HCT116 (cell line): ENCODE measurements around the gene PLXDC1. TPM values are rescaled to one million over a fixed set of nuclear protein-coding genes. Genes with fewer than 3 reads are reported as not detected.

ENCODE experiments used
- ATAC-seq: fragments of 200-7000 bp; cut with Tn5 transposase; 2 replicates; pipeline ENCODE4 v1.9.1; 2020; ENCODE audit warnings: mild to moderate bottlenecking, moderate library complexity
- BruUV-seq: library from RNA; stranded (reverse); fragments of 400-500 nt; replicated peaks from 2 replicates; lab custom pipeline; 2021; lab: Mats Ljungman, UMichigan
- CTCF ChIA-PET: fragments of 300-600 bp; sonication (Branson Sonifier 250); formaldehyde crosslinking; loops from one replicate; lab custom pipeline; 2021; ENCODE audit warnings: antibody characterized with exemption; lab: Charles Lee
- POLR2A ChIA-PET: fragments of 300-600, 350-600 bp; sonication (Branson Sonifier 250); formaldehyde crosslinking; loops from one replicate; lab custom pipeline; 2021; ENCODE audit warnings: antibody characterized with exemption; lab: Charles Lee
- RAD21 ChIA-PET, 2 experiments: fragments of 300-600 bp; sonication (Branson Sonifier 250); formaldehyde crosslinking; loops; one replicate each; lab custom pipeline; 2023; ENCODE audit warnings: low total read pairs in 2 of 2; ENCODE audit not compliant: uncharacterized antibody in 2 of 2, unreplicated experiment in 2 of 2, low non-redundant PET in 1 of 2; lab: Charles Lee
- DNase-seq: peaks from one replicate; pipeline ENCODE4 v3.0.0-alpha.2; 2010; ENCODE audit warnings: low read depth, low spot score
- H2AFZ ChIP-seq: fragments of 200-600 bp; shearing (Covaris generic), sonication (generic); 2 replicates; pipeline ENCODE4 v1.6.1; 2017; ENCODE audit warnings: low read depth, mixed run types, mixed read lengths, antibody characterized with exemption, low read length; ENCODE audit not compliant: poor library complexity, severe bottlenecking
- H3K27ac ChIP-seq: 2 replicates; pipeline ENCODE4 v1.5.1; 2012; ENCODE audit warnings: low read depth, low read length
- H3K27me3 ChIP-seq: fragments of 200-600 bp; sonication (generic); 2 replicates; pipeline ENCODE4 v1.6.1; 2016; ENCODE audit warnings: mixed run types, low read length, mixed read lengths; ENCODE audit not compliant: insufficient read depth
- H3K36me3 ChIP-seq, 2 experiments: fragments of 200-500 bp in 1 of 2; fragments of 200-600 bp in 1 of 2; sonication (Bioruptor generic) in 1 of 2; sonication (generic) in 1 of 2; 2 replicates each; pipeline versions ENCODE4 v1.5.1 to v1.6.1; 2014 to 2016; ENCODE audit warnings: low read length in 2 of 2, inconsistent platforms in 1 of 2, mixed read lengths in 1 of 2, mixed run types in 1 of 2; ENCODE audit not compliant: insufficient read depth in 2 of 2, control insufficient read depth in 1 of 2
- H3K4me1 ChIP-seq, 2 experiments: fragments of 200-600 bp in 1 of 2; sonication (generic) in 1 of 2; 2 replicates each; pipeline versions ENCODE4 v1.5.1 to v1.6.1; 2012 to 2017; ENCODE audit warnings: low read length in 2 of 2, inconsistent platforms in 1 of 2, mild to moderate bottlenecking in 1 of 2, mixed read lengths in 1 of 2, mixed run types in 1 of 2, moderate library complexity in 1 of 2; ENCODE audit not compliant: insufficient read depth in 2 of 2, control insufficient read depth in 1 of 2
- H3K4me2 ChIP-seq: fragments of 200-600 bp; sonication (generic); 2 replicates; pipeline ENCODE4 v1.6.1; 2017; ENCODE audit warnings: mixed run types, low read length, mixed read lengths
- H3K4me3 ChIP-seq, 2 experiments: fragments of 200-600 bp in 1 of 2; sonication (generic) in 1 of 2; replicated peaks in 1 of 2; 2 replicates each; pipeline ENCODE4 v1.5.1; 2011 to 2016; ENCODE audit warnings: low read length in 2 of 2, control low read depth in 1 of 2, low read depth in 1 of 2, mild to moderate bottlenecking in 1 of 2, mixed read lengths in 1 of 2, mixed run types in 1 of 2
- H3K79me2 ChIP-seq: fragments of 200-600 bp; sonication (generic); 2 replicates; pipeline ENCODE4 v1.6.1; 2017; ENCODE audit warnings: mild to moderate bottlenecking, mixed run types, low read length, moderate library complexity, mixed read lengths; ENCODE audit not compliant: insufficient read depth
- H3K9ac ChIP-seq: fragments of 200-600 bp; sonication (generic); 2 replicates; pipeline ENCODE4 v1.6.1; 2016; ENCODE audit warnings: low read length, mixed read lengths
- H3K9me2 ChIP-seq: fragments of 200-600 bp; sonication (generic), shearing (Covaris generic); 2 replicates; pipeline ENCODE4 v1.6.1; 2017; ENCODE audit warnings: mixed run types, mild to moderate bottlenecking, moderate library complexity; ENCODE audit not compliant: insufficient read depth
- H3K9me3 ChIP-seq, 2 experiments: fragments of 200-500 bp in 1 of 2; fragments of 200-600 bp in 1 of 2; sonication (Bioruptor generic) in 1 of 2; sonication (generic) in 1 of 2; 2 replicates each; pipeline ENCODE4 v1.6.1; 2014 to 2017; ENCODE audit warnings: low read length in 2 of 2, mixed read lengths in 2 of 2, inconsistent platforms in 1 of 2, low read depth in 1 of 2, mild to moderate bottlenecking in 1 of 2, mixed run types in 1 of 2, moderate library complexity in 1 of 2; ENCODE audit not compliant: control insufficient read depth in 1 of 2, insufficient read depth in 1 of 2
- H4K20me1 ChIP-seq: fragments of 200-600 bp; sonication (generic), shearing (Covaris generic); 2 replicates; pipeline ENCODE4 v1.6.1; 2017; ENCODE audit warnings: mixed run types, mild to moderate bottlenecking, moderate library complexity; ENCODE audit not compliant: insufficient read depth
- CBX3 ChIP-seq: IDR thresholded peaks from 2 replicates; pipeline ENCODE4 v1.6.1; 2012; ENCODE audit warnings: low read depth
- EGR1 ChIP-seq: IDR thresholded peaks from 2 replicates; pipeline ENCODE4 v1.6.1; 2012; ENCODE audit warnings: low read depth
- EZH2 ChIP-seq: fragments of 200-600 bp; sonication (generic); IDR thresholded peaks from 2 replicates; pipeline ENCODE4 v1.6.1; 2017; ENCODE audit warnings: antibody characterized with exemption, mixed run types
- POLR2AphosphoS5 ChIP-seq: IDR thresholded peaks from 2 replicates; pipeline ENCODE4 v1.6.1; 2011; ENCODE audit warnings: mild to moderate bottlenecking, low read depth, low read length, moderate library complexity
- RAD21 ChIP-seq: IDR thresholded peaks from 2 replicates; pipeline ENCODE4 v1.6.1; 2012; ENCODE audit warnings: low read depth, mild to moderate bottlenecking
- SIN3A ChIP-seq: IDR thresholded peaks from 2 replicates; pipeline ENCODE4 v1.6.1; 2012; ENCODE audit warnings: low read depth
- SRF ChIP-seq: IDR thresholded peaks from 2 replicates; pipeline ENCODE4 v1.6.1; 2012; ENCODE audit warnings: low read depth
- YY1 ChIP-seq: IDR thresholded peaks from 2 replicates; pipeline ENCODE4 v1.6.1; 2011; ENCODE audit warnings: low read length, low read depth, moderate library complexity, mild to moderate bottlenecking; ENCODE audit not compliant: insufficient replicate concordance; ENCODE audit errors: extremely low read depth
- ZNF274 ChIP-seq: fragments of 200-500 bp; sonication (Bioruptor generic); IDR thresholded peaks from 2 replicates; pipeline ENCODE4 v1.6.1; 2014; ENCODE audit warnings: mild to moderate bottlenecking, low read depth, low read length, inconsistent platforms
- intact Hi-C: fragments of 100-400 bp; cut with micrococcal nuclease; formaldehyde crosslinking; loops from 2 replicates; pipeline ENCODE4 v1.10.0; 2022
- total RNA-seq: library from RNA; stranded (reverse); gene quantifications from one replicate; pipeline ENCODE4 v1.2.1, GENCODE V29; 2021; ENCODE audit not compliant: unreplicated experiment
- TF ChIP-seq, protein P1 (sequence below): IDR thresholded peaks from 2 replicates; pipeline ENCODE4 v1.6.1; 2012
- TF ChIP-seq, protein P2 (sequence below), 3 experiments: fragments of 200-600 bp in 1 of 3; sonication (generic) in 1 of 3; IDR thresholded peaks in 2 of 3; conservative IDR thresholded peaks in 1 of 3; 2 replicates each; pipeline ENCODE4 v1.5.1; 2012 to 2017; ENCODE audit warnings: low read depth in 2 of 3, low read length in 2 of 3, antibody characterized with exemption in 1 of 3, borderline replicate concordance in 1 of 3, control low read depth in 1 of 3, mild to moderate bottlenecking in 1 of 3, mixed read lengths in 1 of 3, mixed run types in 1 of 3, moderate library complexity in 1 of 3; ENCODE audit not compliant: insufficient read depth in 1 of 3
- TF ChIP-seq, protein P3 (sequence below): IDR thresholded peaks from 2 replicates; pipeline ENCODE4 v1.6.1; 2012

PLXDC1 gene
- total RNA-seq, 1 experiment from 2014 or later = 1.8 TPM

DNA sequence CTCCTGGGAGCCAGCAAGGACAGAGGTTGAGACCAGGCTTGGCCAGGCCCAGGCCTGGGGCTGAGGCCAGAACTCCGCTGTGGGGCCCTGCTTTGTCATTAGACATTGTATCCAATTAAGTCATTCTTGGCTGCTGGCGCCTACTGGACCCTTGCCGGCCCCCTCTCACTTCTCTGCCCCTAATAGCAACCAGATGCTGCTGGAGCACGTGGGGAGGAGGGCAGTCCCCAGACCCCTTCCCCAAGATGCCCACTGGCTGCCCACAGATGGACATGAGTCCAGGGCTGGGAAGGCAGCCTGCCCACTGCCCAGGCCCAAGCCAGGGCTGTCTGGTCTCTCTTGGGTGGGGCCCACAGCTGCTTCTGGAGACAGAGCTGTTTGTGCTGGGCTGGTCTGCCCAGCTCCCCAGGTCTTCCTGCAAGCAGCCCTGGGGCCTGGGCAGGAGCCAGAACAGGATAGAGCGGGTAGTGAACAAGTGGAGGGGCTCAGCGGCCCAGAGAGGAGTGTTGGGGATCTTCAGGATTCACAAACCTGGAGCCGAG, 7.8 kb downstream of the PLXDC1 start:
- intact Hi-C loops = no loop called here
- no TSS peak for BruUV-seq
- ChIA-PET RAD21 (no interaction called here), CTCF (interaction anchor here (1.6 kb wide), 2 partner anchors 9 to 160 kb away, joined by 4 to 7 read pairs; no protein-coding TSS in a partner anchor), POLR2A (no interaction called here)
- Histone ChIP-seq H3K9me3 (no peaks in the 10 kb centered on the region), H3K4me2 (no peak overlapping the region), H3K4me1 (peaks cover 5 to 12% of the 10 kb centered on the region in 2 experiments; a peak in 3 of 4 replicates), H3K36me3 (no peaks in the 10 kb centered on the region), H3K27ac (no peak overlapping the region), H3K4me3 (no peak overlapping the region), H3K9ac (no peak overlapping the region), H3K79me2 (no peaks in the 10 kb centered on the region), H3K27me3 (no peaks in the 10 kb centered on the region), H3K9me2 (no peaks in the 10 kb centered on the region), H4K20me1 (no peaks in the 10 kb centered on the region), H2AFZ (no peak overlapping the region)
- ATAC-seq (no peak), DNase-seq (no peak)
- TF ChIP-seq, protein P1, sequence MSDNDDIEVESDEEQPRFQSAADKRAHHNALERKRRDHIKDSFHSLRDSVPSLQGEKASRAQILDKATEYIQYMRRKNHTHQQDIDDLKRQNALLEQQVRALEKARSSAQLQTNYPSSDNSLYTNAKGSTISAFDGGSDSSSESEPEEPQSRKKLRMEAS = no peak

DNA sequence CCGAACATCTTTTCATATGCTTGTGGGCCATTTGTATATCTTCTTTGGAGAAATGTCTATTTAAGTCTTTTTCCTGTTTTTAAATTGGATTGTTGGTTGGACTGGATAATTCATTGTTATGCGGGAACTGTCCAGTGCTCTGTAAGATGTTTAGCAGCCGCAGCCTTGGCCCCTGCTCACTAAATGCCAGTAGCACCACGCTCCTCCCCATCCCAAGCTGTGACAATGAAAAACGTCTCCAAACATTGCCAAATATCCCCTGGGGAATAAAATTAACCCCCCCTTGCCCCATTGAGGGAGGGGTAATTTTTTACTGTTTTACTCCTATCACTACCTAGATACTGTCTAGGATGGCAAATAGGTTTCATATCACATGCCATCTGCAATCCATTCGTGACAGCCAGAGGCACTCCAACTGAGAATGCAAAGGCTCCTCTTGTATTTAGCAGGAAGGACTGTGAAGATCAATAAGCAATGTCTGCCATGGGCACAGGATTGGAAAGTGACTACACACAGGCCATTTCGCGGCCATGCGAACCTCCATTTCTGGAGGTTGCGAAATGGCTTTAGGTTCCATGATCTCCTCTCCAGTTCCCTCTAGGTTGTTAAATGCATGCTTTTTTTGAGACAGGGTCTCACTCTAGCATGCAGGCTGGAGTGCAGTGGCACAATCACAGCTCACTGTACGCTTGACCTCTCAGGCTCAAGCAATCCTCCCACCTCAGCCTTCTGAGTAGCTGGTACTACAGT, 9.3 kb downstream of the PLXDC1 start:
- Histone ChIP-seq H3K79me2 (no peaks in the 10 kb centered on the region), H3K9ac (no peak overlapping the region), H3K27me3 (no peaks in the 10 kb centered on the region), H4K20me1 (no peaks in the 10 kb centered on the region), H3K36me3 (no peaks in the 10 kb centered on the region), H3K4me2 (no peak overlapping the region), H3K4me1 (peaks cover 5 to 12% of the 10 kb centered on the region in 2 experiments; a peak in 3 of 4 replicates), H3K9me3 (no peaks in the 10 kb centered on the region), H2AFZ (no peak overlapping the region), H3K27ac (no peak overlapping the region), H3K9me2 (no peaks in the 10 kb centered on the region), H3K4me3 (no peak overlapping the region)
- ChIA-PET CTCF (no interaction called here), RAD21 (no interaction called here), POLR2A (no interaction called here)
- BruUV-seq = no TSS peak
- DNase-seq (no peak), ATAC-seq (no peak)
- intact Hi-C loops = no loop called here
- TF ChIP-seq SIN3A = no peak
- TF ChIP-seq, protein P1 = no peak
- no peak for TF ChIP-seq SRF
- no peak for TF ChIP-seq EZH2
- TF ChIP-seq EGR1 = no peak
- TF ChIP-seq, protein P2, sequence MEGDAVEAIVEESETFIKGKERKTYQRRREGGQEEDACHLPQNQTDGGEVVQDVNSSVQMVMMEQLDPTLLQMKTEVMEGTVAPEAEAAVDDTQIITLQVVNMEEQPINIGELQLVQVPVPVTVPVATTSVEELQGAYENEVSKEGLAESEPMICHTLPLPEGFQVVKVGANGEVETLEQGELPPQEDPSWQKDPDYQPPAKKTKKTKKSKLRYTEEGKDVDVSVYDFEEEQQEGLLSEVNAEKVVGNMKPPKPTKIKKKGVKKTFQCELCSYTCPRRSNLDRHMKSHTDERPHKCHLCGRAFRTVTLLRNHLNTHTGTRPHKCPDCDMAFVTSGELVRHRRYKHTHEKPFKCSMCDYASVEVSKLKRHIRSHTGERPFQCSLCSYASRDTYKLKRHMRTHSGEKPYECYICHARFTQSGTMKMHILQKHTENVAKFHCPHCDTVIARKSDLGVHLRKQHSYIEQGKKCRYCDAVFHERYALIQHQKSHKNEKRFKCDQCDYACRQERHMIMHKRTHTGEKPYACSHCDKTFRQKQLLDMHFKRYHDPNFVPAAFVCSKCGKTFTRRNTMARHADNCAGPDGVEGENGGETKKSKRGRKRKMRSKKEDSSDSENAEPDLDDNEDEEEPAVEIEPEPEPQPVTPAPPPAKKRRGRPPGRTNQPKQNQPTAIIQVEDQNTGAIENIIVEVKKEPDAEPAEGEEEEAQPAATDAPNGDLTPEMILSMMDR (IDR thresholded peaks at IDR 0.05 in 2 of 3, conservative IDR thresholded peaks at IDR 0.05 in 1 of 3; ENCODE audit: borderline replicate concordance in 1 of 3, insufficient read depth in 1 of 3, low read depth in 2 of 3, low read length in 2 of 3) = no peak
- no peak for TF ChIP-seq POLR2AphosphoS5
- no peak for TF ChIP-seq RAD21
- TF ChIP-seq, protein P3, sequence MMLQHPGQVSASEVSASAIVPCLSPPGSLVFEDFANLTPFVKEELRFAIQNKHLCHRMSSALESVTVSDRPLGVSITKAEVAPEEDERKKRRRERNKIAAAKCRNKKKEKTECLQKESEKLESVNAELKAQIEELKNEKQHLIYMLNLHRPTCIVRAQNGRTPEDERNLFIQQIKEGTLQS = no peak
- no peak for TF ChIP-seq ZNF274
- TF ChIP-seq YY1 = no peak
- no peak for TF ChIP-seq CBX3
